GM19395 (cell line): ENCODE results near the gene HNRNPA1.

Source experiments
- ATAC-seq: cut with Tn5 transposase; IDR thresholded peaks from one replicate; pipeline ENCODE4 v1.9.1; 2021; ENCODE audit warnings: mild to moderate bottlenecking, moderate library complexity; ENCODE audit not compliant: unreplicated experiment

HNRNPA1 gene

DNA sequence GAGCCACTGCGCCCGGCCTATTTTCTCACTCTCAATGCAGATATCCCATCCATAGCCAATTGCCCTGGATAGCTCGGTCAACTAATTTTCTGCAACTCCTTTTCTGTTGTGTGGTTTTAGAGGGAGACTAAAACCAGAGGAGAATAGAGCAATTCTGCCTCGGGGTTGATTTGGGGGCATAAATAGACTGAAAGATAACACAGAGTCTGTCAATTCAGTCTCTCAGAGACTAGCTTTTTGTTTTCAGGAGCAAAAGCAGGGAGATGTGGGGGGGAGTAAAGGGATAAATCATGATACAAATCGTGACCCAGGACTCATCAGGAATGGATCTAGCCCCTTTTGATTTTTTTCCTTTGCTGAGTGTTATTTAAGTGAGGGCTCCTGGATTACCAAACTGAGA lies 50.9 kb downstream of the HNRNPA1 start:
- ATAC-seq = no peak

DNA sequence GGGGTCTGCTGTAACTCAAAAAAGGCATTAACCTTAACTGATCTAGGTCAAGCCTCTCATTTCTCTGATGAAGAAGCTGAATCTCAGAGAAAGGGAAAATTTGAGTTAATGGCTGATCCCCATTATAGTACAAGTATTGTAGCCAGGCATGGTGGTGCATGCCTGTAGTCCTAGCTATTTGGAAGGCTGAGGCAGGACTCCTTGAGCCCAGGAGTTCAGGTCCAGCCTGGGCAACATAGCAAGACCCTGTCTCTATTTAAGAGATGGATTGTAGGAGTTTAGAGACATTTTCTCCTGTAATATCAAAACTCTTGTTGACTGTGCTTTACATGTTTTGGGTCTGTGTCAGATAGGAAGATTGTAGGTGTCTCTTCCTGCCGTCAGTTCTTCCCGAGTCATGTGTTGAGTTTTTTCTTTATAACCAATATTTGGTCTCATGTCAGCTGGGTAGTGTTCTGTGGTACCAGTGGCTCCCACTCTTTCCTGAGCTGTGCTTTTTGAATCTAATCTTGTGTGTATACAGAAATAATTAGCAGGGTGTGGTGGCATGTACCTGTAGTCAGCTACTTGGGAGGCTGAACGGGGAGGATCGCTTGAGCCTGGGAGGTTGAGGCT lies 53.0 kb downstream of the HNRNPA1 start:
- no peak for ATAC-seq
